WTC11 (cell line): ENCODE measurements around the gene FTCDNL1. TPM values are rescaled to one million over a fixed set of nuclear protein-coding genes. Genes with fewer than 3 reads are reported as not detected.

ENCODE experiments used
- ATAC-seq: fragments of 200-7000 bp; cut with Tn5 transposase; 2 replicates; pipeline ENCODE4 v1.10.0; 2021; ENCODE audit warnings: mild to moderate bottlenecking, moderate library complexity
- CTCF ChIA-PET: fragments of 300-600 bp; sonication (Branson Sonifier 250); formaldehyde crosslinking; loops from one replicate; lab custom pipeline; 2021; ENCODE audit warnings: antibody characterized with exemption; lab: Charles Lee
- POLR2A ChIA-PET: fragments of 350-600 bp; sonication (Branson Sonifier 250); formaldehyde crosslinking; loops from one replicate; lab custom pipeline; 2021; ENCODE audit warnings: antibody characterized with exemption; lab: Charles Lee
- DNase-seq: peaks from one replicate; pipeline ENCODE4 v3.0.0; 2021; ENCODE audit warnings: low spot score
- H3K27ac Mint-ChIP-seq: 2 replicates; pipeline ENCODE4 v1.8.0; 2021; ENCODE audit warnings: mixed read lengths
- H3K27me3 Mint-ChIP-seq: 2 replicates; pipeline ENCODE4 v1.8.0; 2021; ENCODE audit warnings: low read depth, mild to moderate bottlenecking, moderate library complexity, mixed read lengths
- H3K36me3 Mint-ChIP-seq: 2 replicates; pipeline ENCODE4 v1.8.0; 2021; ENCODE audit warnings: mixed read lengths
- H3K4me1 Mint-ChIP-seq: 2 replicates; pipeline ENCODE4 v1.8.0; 2022; ENCODE audit warnings: mixed read lengths
- H3K4me3 Mint-ChIP-seq: 2 replicates; pipeline ENCODE4 v1.8.0; 2021; ENCODE audit warnings: mild to moderate bottlenecking, moderate library complexity, mixed read lengths
- H3K9me3 Mint-ChIP-seq: 2 replicates; pipeline ENCODE4 v1.8.0; 2021; ENCODE audit warnings: mixed read lengths
- AR ChIP-seq: fragments of 250-450 bp; sonication (Bioruptor Pico); IDR thresholded peaks from 2 replicates; pipeline ENCODE4 v1.9.0; 2021; ENCODE audit warnings: mild to moderate bottlenecking
- ARID4B ChIP-seq: sonication (generic); formaldehyde crosslinking; IDR thresholded peaks from 2 replicates; pipeline ENCODE4 v1.8.0; 2023; ENCODE audit warnings: missing genetic modification reagents, mild to moderate bottlenecking, borderline replicate concordance
- ATF1 ChIP-seq: sonication (generic); formaldehyde crosslinking; IDR thresholded peaks from 2 replicates; pipeline ENCODE4 v1.8.1; 2023; ENCODE audit warnings: mild to moderate bottlenecking, moderate library complexity, missing genetic modification reagents
- ATF3 ChIP-seq: sonication (generic); formaldehyde crosslinking; conservative IDR thresholded peaks from 2 replicates; pipeline ENCODE4 v1.8.1; 2022; ENCODE audit warnings: mild to moderate bottlenecking, missing genetic modification reagents
- CBFB ChIP-seq: sonication (generic); formaldehyde crosslinking; IDR thresholded peaks from 2 replicates; pipeline ENCODE4 v1.8.1; 2022; ENCODE audit warnings: mild to moderate bottlenecking, low read depth, missing genetic modification reagents
- EMX1 ChIP-seq: fragments of 250-450 bp; sonication (Bioruptor Pico); IDR thresholded peaks from 2 replicates; pipeline ENCODE4 v1.8.0; 2021; ENCODE audit warnings: mild to moderate bottlenecking
- FOXP4 ChIP-seq: sonication (generic); formaldehyde crosslinking; IDR thresholded peaks from 2 replicates; pipeline ENCODE4 v1.8.0; 2022; ENCODE audit warnings: mild to moderate bottlenecking, missing genetic modification reagents
- GABPB1 ChIP-seq: sonication (generic); formaldehyde crosslinking; IDR thresholded peaks from 2 replicates; pipeline ENCODE4 v1.8.1; 2023; ENCODE audit warnings: mild to moderate bottlenecking, missing genetic modification reagents
- IRF1 ChIP-seq: sonication (generic); formaldehyde crosslinking; IDR thresholded peaks from 2 replicates; pipeline ENCODE4 v1.8.0; 2023; ENCODE audit warnings: missing genetic modification reagents
- KAT7 ChIP-seq: sonication (generic); formaldehyde crosslinking; IDR thresholded peaks from 2 replicates; pipeline ENCODE4 v1.8.1; 2023; ENCODE audit warnings: missing genetic modification reagents, mild to moderate bottlenecking, borderline replicate concordance
- NFE2L1 ChIP-seq: sonication (generic); formaldehyde crosslinking; IDR thresholded peaks from 2 replicates; pipeline ENCODE4 v1.8.1; 2023; ENCODE audit warnings: missing genetic modification reagents
- NFYB ChIP-seq: sonication (generic); formaldehyde crosslinking; conservative IDR thresholded peaks from 2 replicates; pipeline ENCODE4 v1.8.0; 2022; ENCODE audit warnings: low read depth, missing genetic modification reagents
- OVOL2 ChIP-seq: fragments of 250-450 bp; sonication (Bioruptor Pico); IDR thresholded peaks from 2 replicates; pipeline ENCODE4 v1.9.0; 2021; ENCODE audit warnings: mild to moderate bottlenecking, borderline replicate concordance
- ZNF121 ChIP-seq: sonication (generic); formaldehyde crosslinking; IDR thresholded peaks from 2 replicates; pipeline ENCODE4 v1.8.0; 2023; ENCODE audit warnings: missing genetic modification reagents
- ZNF671 ChIP-seq: fragments of 250-450 bp; sonication (Bioruptor Pico); IDR thresholded peaks from 2 replicates; pipeline ENCODE4 v1.8.0; 2021; ENCODE audit warnings: mild to moderate bottlenecking
- total RNA-seq: library from RNA; stranded (reverse); gene quantifications from 3 replicates; pipeline ENCODE4 v1.2.3, GENCODE V29; 2021

Gene FTCDNL1
- total RNA-seq, 1 experiment from 2014 or later, result 0.85 TPM

- TF ChIP-seq AR (CRISPR knock-in tag) (no peak), CBFB (CRISPR knock-in tag) (no peak), ZNF121 (no peak), IRF1 (no peak), NFYB (CRISPR knock-in tag) (no peak)
These were observed 36.2 kb downstream of the FTCDNL1 start (continued) for GRCh38 chr2:199814817-199815211.

GRCh38 chr2:199814101-199814816 lies 36.7 kb downstream of the FTCDNL1 start:
- ChIA-PET CTCF (no interaction called here), POLR2A (no interaction called here)
- Mint-ChIP-seq H3K36me3 (peaks cover 3% of the 10 kb centered on the region; the same call in 1 of the 2 replicates), H3K4me1 (peaks cover 20% of the 10 kb centered on the region), H3K4me3 (no peak overlapping the region), H3K27me3 (no peaks in the 10 kb centered on the region), H3K9me3 (0 out of 2 replicates have a peak, but pooled peaks cover 4% of the 10 kb centered on the region), H3K27ac (no peak overlapping the region; the same call in 1 of the 2 replicates)
- ATAC-seq, result no peak
- TF ChIP-seq NFE2L1 (CRISPR knock-in tag) (no peak), CBFB (CRISPR knock-in tag) (no peak), ATF1 (CRISPR knock-in tag) (no peak), EMX1 (CRISPR knock-in tag) (no peak)
- no peak for DNase-seq

- no peak overlapping the region for H3K4me3 Mint-ChIP-seq
- H3K4me1 Mint-ChIP-seq, result peaks cover 20% of the 10 kb centered on the region
- ChIA-PET CTCF (no interaction called here), POLR2A (no interaction called here)
- ATAC-seq (no peak), DNase-seq (no peak)
- H3K9me3 Mint-ChIP-seq, result peaks cover 18% of the 10 kb centered on the region
- H3K36me3 Mint-ChIP-seq, result peaks cover 14% of the 10 kb centered on the region
- H3K27me3 Mint-ChIP-seq, result no peaks in the 10 kb centered on the region
- H3K27ac Mint-ChIP-seq, result no peak overlapping the region
- no peak for TF ChIP-seq OVOL2 (CRISPR knock-in tag)
- no peak for TF ChIP-seq KAT7 (CRISPR knock-in tag)
- no peak for TF ChIP-seq AR (CRISPR knock-in tag)
- no peak for TF ChIP-seq ATF3
- TF ChIP-seq FOXP4 (CRISPR knock-in tag), result no peak
- no peak for TF ChIP-seq GABPB1 (CRISPR knock-in tag)
- TF ChIP-seq ZNF671 (CRISPR knock-in tag), result no peak
- no peak for TF ChIP-seq ARID4B (CRISPR knock-in tag)
These were observed 38.5 kb downstream of the FTCDNL1 start for GRCh38 chr2:199812493-199812892.
